Spleen (tissue), 7 donors: ENCODE results near the gene WDR82.

ENCODE experiments used
- POLR2A ChIP-seq, 3 donors: fragments of 450-650 bp; IDR thresholded peaks; one replicate each; pipeline ENCODE4 v1.5.1; 2017; ENCODE audit warnings: antibody characterized with exemption in 3 of 3, mild to moderate bottlenecking in 1 of 3
- TF ChIP-seq, protein P1 (sequence below), 11 experiments: fragments of 200-600 bp in 7 of 11; fragments of 450-650 bp in 4 of 11; sonication (generic) in 4 of 11; IDR thresholded peaks in 8 of 11; conservative IDR thresholded peaks in 3 of 11; 1 replicate in 7 of 11; 2 replicates in 4 of 11; pipeline versions ENCODE4 v1.4.0 to v1.8.0; 2016 to 2021; ENCODE audit warnings: antibody characterized with exemption in 11 of 11, inconsistent platforms in 4 of 11, mild to moderate bottlenecking in 1 of 11
- donor health status: DM: no; HTN: no; CAD: no; lungs with moderate emphysema.
- donor health status: DM: no; HTN: no; CAD: no.
- donor health status: DM: no; HTN: no; CAD: no.

DNA sequence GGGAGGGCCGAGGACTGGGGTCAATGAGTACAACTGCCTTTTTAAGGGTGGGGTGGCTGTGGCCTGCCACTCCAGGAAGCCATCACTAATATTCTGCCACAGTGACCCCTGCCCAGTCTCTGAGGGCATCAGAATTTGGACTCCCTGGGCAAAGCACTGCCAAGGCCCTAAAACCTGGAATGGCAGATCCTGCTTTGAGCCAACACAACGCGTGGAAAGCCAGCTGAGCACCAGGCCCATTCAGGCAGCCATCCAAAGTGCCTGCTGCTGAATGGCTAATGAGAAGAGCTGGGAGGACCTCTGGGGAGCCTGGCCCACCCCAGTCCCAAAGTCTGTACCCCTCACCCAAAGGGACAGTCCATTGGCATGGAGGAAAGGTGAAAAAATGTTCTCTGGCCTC is 44.5 kb downstream of the WDR82 start:
- TF ChIP-seq, protein P1, sequence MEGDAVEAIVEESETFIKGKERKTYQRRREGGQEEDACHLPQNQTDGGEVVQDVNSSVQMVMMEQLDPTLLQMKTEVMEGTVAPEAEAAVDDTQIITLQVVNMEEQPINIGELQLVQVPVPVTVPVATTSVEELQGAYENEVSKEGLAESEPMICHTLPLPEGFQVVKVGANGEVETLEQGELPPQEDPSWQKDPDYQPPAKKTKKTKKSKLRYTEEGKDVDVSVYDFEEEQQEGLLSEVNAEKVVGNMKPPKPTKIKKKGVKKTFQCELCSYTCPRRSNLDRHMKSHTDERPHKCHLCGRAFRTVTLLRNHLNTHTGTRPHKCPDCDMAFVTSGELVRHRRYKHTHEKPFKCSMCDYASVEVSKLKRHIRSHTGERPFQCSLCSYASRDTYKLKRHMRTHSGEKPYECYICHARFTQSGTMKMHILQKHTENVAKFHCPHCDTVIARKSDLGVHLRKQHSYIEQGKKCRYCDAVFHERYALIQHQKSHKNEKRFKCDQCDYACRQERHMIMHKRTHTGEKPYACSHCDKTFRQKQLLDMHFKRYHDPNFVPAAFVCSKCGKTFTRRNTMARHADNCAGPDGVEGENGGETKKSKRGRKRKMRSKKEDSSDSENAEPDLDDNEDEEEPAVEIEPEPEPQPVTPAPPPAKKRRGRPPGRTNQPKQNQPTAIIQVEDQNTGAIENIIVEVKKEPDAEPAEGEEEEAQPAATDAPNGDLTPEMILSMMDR (IDR thresholded peaks at IDR 0.05 in 8 of 11, conservative IDR thresholded peaks at IDR 0.05 in 3 of 11), result no peak
- TF ChIP-seq POLR2A (IDR thresholded peaks at IDR 0.05), result no peak
